Left cardiac atrium (tissue), 4 donors: ENCODE results near the gene QKI. TPM values are rescaled to one million over a fixed set of nuclear protein-coding genes. Genes with fewer than 3 reads are reported as not detected.
"Not testable (repeated sequence)": the region's sequence is repeated elsewhere in the genome, so short reads cannot be mapped to it uniquely, and the experiment has no call there.

Experiments
- ATAC-seq, 2 donors: fragments of 200-7000 bp; cut with Tn5 transposase; one replicate each; pipeline ENCODE4 v1.9.1; 2020; ENCODE audit warnings: mild to moderate bottlenecking in 2 of 2, moderate library complexity in 2 of 2
- DNase-seq: peaks from one replicate; pipeline ENCODE4 v3.0.0-alpha.2; 2020
- intact Hi-C, 2 donors: fragments of 100-400 bp; cut with DNase I; formaldehyde crosslinking; loops; one replicate each; pipeline versions ENCODE4 v1.14.1 to v1.15.1; 2022 to 2023
- total RNA-seq, 2 donors: library from RNA; stranded (reverse); fragmentation: NEBNext Ultra II Directional; extraction: Animal tissue kit (Norgen Biotek cat#: 25700); gene quantifications; one replicate each; pipeline ENCODE4 v1.2.1, GENCODE V29; 2021
- donor health status: DM: no; HTN: yes; CAD: no.
- donor health status: DM: no; HTN: yes; CAD: no; lungs with severe emphysema.
- donor health status: DM: yes; HTN: yes; CAD: no.
- donor health status: Dilated cardiomyopathy.

The QKI gene
- total RNA-seq, 2 donors from 2014 or later, result 317 to 351 TPM

DNA sequence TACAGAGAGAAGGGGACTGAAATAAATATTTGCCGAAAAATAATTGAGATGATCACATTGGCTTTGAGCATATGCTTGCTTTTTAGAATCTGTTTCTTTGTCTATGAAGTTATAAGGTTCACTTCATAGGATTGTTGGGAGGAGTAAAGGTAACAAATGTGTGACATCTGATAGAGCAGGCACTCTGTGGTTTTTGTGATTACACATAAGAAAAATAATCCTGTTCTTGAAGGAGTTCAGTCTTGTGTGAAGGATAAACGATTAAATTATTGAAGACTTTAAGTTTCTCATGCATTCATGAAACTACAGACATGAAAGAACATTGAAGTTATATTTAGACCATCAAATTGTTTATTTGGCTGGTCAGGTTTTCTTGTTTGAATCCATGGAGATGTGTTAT lies 45.0 kb downstream of the QKI start:
- intact Hi-C loops, result no loop called here
- ATAC-seq (no peak), DNase-seq (no peak)

DNA sequence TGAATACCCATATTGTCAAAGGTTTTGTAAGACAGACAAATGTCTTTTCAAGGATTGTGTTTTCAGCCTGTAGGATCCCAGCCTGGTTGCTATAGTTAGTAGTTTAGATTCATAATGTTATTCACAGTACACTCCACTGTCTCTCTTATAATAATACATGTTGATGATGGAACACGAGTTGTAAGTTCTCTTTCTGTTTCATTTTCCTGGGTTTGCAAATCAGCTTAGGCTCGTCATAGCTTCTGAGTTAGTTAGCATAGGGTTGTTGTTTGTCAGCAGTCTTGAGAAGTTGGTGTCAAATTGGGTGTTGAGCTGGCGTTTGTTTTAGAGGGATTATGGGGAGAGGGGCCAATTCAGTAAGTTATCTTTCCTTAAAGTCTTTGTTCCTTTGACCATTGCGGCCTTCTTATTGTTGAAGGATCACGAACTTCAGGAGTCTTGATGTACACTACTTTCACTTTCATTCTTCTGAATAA lies 45.8 kb downstream of the QKI start:
- DNase-seq, result no peak
- intact Hi-C loops, result no loop called here
- peak; percentile 28 to 58 for ATAC-seq

DNA sequence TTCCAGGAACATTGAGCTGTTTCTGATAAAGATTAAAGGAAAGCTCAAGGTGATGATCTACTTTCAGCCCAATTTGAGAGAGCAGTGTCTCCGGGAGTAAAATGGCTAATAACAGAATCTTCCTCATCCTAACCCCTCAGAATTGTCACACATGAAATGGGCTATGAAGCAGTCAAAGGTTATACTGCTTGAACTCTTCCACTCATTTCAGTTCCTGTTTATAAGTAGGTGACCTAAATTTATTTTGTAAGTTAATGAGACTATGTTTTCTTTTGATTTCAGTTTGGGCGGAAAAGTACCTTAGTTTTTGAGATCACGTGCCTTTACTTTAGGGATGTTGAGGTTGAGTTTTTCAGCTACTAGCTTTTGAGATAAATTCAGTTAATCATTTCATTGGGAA lies 47.2 kb downstream of the QKI start:
- ATAC-seq (no peak), DNase-seq (no peak)
- intact Hi-C loops, result no loop called here

DNA sequence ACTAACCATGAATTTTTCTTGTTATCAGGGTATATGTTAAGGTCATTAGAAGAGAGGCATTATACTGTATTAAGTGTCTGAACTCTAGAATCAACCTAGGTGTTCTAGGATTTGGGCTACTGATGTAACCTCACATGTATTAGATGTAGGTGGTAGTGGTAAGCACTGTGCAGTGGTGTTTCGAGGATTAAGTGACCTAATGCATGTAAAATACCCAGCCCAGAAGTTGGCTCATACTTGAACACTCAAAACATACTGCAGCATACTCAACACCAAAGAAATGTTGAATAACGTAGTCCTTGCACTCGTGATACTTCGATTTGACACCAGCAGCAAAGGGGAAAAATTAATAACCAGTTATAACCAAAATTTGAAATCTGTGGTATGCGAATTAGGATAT lies 48.7 kb downstream of the QKI start:
- DNase-seq (no peak), ATAC-seq (no peak)
- intact Hi-C loops, result no loop called here

DNA sequence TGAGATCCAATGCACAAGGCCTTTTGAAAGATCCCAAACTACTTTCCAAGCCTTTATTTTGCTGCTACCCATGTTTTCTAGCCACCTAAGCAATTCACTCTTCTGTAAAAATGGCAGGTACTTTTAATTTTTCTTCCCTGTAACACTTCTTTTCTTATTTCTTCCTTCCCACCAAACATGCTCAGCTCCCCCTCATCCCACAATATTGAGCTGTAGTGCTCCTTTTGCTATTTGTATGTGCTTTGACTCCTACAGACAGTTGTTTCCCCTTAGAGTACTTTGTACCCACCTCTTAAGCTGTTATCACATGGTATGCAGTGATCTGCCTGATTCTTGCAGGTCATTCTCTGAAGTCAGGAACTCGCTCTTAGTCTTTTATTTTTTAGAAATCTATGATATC lies 49.3 kb downstream of the QKI start:
- DNase-seq (no peak), ATAC-seq (no peak)
- intact Hi-C loops, result no loop called here

DNA sequence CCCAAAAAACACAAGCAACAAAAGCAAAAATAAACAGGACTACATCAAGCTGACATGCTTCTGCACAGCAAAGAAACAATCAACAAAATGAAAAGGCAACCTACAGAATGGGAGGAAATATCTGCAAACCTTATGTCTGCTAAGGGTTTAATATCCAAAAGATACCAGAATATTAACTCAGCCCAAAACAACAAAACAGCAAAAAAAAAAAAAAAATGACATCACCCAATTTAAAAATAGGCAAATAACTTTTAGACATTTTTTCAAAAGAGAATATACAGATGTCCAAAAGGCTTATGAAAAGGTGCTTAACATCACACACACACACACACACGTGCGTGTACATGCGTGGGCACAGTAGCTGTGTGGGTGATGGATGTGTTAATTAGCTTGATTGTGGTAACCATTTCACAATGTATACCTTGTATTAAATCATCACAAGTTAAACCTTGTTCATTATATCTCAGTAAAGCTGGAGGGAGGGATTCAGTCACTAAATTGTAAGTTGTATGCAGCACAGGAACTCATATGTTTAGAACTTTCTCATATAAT lies 52.4 kb downstream of the QKI start:
- intact Hi-C loops, result no loop called here
- ATAC-seq, result no peak

DNA sequence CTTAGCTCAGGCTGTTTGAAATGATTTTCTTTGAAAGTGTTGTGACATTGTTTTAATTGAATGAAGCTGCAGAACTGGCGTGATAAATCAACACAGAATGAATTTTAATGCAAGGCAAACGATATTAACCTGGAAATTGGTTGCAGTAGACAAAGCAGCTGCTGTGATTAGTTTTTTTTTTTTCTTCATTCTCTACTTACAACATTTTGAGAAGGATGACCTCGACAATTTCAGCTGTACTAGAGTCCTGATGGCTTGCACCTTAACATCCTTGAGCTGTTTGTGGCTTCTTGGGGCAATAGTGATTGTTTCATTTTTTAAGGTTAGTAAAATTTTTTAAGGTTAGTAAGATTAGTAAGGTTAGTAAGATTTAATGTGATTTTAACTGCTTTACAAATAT lies 54.2 kb downstream of the QKI start:
- intact Hi-C loops, result no loop called here
- no peak for DNase-seq
- no peak for ATAC-seq

More for the DNA sequence above, 52.4 kb downstream of the QKI start:
- no peak for DNase-seq

DNA sequence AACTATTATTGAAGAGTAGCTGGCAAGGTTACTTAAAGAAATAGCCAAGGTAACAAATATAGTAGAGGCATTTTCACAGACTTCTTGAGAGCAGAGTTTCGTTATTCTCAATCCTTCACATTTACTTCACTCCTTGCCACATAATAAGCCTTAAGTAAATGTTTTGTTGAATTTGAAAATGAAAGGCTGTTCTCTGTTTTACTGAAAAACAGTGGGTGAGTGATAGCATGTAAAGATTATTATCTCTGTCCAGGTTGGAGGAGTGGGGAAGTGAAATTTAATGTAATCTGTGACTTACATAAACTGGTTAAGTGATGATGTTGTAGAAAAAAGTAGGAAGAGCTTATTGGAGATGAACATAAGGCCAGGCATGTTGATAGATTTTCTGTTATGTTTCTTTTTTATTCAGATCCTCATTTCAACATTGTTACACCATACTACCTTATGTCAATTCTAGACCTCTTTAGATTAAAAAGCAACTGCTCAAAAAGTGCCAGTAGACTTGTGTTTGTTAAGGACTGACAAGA lies 55.0 kb downstream of the QKI start:
- intact Hi-C loops, result no loop called here
- ATAC-seq (no peak), DNase-seq (no peak)

DNA sequence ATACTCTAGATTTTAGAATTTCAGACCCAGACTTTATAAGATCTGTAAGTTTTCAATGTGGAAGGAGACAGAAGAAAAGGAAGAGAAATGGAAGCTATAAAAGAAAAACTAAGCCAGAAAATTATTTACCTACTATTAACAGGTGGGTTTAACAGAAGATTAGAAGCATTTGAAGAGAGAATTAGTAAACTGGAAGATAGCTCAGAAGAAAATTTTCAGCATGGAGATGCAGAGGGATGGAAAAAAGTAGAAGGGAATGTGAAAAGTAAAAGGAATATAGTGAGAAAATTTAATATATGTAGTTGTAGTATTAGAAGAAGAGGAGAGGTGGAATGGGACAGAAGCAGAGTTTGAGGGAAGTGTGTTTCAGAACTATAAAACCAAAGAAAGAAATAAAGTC lies 56.1 kb downstream of the QKI start:
- intact Hi-C loops, result no loop called here
- ATAC-seq, result no peak
- DNase-seq, result no peak

DNA sequence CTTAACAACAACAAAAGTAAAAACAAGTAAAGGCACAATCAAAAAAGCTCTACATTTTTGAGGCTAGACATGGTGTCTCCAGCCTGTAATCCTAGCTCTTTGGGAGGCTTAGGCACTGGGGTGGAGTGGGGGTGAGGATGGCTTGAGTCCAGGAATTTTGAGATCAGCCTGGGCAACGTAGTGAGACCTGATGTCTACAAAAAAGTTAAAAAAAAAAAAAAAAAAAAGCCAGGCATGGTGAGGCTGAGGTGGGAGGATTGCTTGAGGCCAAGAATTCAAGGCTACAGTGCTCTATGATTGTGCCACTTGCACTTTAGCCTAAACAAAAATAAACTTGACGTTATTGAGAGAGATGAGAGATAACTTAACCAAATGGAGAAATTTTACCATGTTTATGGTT lies 60.1 kb downstream of the QKI start:
- no peak for DNase-seq
- intact Hi-C loops, result no loop called here

DNA sequence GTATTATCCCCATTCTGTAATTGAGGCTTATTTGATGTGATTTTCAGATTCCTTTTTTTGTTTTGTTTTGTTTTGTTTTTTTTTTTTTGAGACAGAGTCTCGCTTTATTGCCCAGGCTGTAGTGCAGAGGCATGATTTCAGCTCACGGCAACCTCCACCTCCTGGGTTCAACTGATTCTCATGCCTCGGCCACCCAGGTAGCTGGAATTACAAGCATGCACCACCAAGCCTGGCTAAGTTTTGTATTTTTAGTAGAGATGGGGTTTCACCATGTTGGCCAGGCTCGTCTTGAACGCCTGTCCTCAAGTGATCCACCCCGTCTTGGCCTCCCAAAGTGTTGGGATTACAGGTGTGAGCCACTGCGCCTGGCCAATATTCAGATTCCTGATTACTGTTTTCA lies 62.4 kb downstream of the QKI start:
- DNase-seq, intact Hi-C loops: not testable (repeated sequence)

More for the DNA sequence above, 60.1 kb downstream of the QKI start:
- ATAC-seq, result no peak

DNA sequence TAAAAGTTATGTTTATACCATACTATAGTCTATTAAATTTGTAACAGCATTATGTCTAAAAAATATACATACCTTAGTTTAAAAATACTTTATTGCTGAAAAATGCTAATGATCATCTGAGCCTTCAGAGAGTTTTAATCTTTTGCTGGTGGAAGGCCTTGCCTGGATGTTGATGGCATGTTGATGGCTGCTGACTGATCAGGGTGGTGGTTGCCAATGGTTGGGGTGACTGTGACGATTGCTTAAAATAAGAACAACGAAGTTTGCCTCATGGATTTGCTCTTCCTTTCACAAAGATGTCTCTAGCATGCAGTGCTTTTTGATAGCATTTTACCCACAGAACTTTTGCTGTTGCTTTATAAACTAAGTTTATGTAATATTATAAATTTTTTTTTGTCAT lies 68.6 kb downstream of the QKI start:
- intact Hi-C loops, result no loop called here
- ATAC-seq (no peak), DNase-seq (no peak)

More for the DNA sequence above, 62.4 kb downstream of the QKI start:
- ATAC-seq, result not testable (repeated sequence)

DNA sequence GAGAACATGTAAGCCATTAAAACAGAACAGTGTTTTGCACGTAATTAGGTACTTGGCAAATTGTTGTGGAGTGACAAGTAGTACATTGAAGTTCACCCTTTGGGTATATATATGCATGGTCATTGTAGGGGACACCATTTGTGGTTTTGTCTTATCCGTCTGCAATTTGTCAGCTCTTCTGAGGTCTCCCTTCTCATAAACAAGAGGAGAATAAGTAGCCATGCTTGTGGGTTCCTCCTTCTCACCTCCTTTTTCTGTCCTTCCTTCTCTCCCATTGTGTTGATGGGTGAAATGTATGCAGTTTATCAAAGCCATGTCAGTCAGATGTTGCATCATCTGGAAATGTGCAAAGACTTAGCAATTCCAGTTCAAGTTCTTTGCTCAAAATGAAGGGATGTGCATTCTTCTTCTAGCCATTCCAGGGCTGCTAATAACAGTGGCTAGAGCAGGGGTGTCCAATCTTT lies 70.9 kb downstream of the QKI start:
- intact Hi-C loops, result no loop called here
- ATAC-seq, result no peak
- DNase-seq, result no peak

DNA sequence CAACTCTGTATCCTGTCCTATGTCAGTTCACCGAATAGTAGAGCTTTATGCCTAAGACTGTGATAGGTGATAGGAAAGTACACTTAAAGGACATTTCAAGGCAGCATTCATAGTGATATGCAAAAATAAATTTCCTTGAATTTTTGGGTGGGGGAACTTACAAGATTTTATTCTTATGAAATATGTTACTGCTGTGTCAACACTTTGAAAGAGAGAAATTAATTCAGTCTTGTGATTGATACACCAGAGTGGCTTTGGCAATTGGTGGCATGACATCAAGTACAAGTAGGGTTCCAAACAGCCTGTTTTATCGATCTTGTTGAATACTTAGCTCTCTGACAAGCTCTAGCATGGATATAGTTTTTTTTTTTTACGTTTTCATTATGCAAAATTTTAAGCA lies 72.3 kb downstream of the QKI start:
- ATAC-seq, result no peak
- intact Hi-C loops, result no loop called here
- DNase-seq, result no peak

DNA sequence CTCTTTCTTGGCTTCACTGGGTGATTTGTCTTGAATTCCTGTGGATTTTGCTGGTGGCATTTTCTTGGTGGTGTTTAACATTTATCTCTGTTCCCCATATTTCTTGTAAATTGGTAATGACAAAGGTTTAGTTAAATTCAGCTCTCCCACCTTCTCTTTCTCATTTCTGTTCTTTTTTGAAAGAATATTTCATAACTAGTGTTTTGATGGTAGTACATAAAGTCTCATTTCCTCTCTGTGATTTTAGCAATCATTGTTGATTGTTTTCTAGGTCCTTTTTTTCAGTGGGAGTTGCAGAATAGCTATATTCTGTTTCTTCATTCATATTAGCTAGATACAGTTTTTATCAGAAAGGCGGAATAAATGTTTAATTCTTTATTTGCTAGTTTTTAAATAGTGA lies 73.1 kb downstream of the QKI start:
- intact Hi-C loops, result no loop called here
- ATAC-seq, result no peak
- no peak for DNase-seq

DNA sequence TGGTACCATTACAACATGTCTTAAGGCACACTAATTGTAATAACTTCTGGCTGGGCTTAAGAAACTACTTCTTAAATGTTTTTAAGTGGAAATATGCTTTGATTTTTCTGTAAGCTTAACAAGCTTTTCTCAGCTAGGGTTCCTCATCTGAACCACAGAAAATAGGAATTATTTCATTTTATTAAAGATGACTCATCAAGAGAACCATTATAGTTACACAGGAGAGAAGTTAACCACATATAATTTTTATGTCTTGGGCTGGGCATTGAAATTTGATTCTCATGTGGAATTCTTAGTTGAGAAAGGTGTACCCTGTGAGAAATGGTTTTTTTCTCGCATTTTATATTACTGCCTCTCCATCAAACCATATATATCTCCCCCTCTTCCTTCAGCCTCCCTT lies 75.1 kb downstream of the QKI start:
- intact Hi-C loops, result no loop called here
- DNase-seq, result no peak
- ATAC-seq, result no peak

DNA sequence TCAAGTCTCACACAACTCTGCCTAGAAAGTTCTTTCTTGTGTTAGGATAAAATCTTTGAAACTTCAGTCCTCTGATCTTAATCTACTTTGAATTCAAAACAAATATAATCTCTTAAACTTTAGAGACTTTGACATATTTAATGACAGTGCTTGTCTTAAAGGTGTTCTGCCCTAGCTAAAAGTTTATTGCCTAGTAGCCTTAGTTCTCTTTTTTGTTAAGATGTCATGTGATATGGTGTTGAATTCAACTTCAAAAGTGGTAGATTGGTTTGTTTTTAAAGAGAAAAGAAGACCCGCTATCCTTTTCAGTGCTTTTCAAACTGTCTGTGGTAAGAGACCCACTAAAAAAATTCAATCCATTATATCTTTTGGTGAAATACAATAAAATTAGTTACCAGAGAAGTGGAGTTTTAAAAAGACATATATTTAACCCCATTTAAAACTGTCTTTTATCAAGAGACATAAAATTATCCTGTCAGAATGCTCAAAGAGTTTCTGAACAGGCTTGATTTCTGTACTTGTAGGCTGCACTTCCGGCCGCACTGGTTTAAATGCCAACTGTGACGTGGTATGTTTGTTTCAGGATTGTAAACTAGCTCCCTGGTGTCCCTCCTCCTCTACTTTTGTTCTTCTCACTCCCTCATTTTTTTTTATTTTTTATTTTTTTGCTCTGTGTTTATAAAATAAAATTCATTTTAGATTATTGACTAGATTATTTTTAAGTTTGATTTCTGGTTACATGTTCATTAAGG lies 76.5 kb downstream of the QKI start:
- DNase-seq (peak; percentile 76), ATAC-seq (peak; percentile 71 to 87)
- intact Hi-C loops, result no loop called here

DNA sequence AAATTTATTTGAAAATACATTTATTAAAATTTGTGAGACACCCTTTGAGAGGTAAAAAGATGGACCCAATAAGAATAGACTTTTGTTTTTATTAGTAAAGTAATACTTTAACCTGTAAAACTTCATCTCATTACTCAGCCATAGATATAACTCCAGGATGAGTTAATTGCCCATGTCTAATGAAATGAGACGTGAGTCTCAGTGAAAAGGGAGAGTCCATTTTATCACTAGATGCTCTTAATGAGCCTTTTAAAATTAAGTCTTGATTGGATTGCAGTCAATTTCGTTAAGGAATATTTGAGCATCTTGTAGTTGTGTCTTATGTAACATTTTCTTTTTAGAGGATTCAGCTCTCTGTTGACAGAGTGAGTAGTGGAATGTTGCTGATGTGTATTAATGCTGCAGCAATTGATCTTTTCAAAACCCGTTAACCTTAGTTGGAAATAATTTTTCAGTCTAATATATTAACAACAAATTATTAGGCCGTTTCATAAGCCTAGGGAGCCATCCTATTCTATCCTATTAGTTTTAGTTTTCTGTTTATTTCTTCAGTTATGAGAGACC lies 77.3 kb downstream of the QKI start:
- ATAC-seq (no peak), DNase-seq (no peak)
- intact Hi-C loops, result no loop called here

DNA sequence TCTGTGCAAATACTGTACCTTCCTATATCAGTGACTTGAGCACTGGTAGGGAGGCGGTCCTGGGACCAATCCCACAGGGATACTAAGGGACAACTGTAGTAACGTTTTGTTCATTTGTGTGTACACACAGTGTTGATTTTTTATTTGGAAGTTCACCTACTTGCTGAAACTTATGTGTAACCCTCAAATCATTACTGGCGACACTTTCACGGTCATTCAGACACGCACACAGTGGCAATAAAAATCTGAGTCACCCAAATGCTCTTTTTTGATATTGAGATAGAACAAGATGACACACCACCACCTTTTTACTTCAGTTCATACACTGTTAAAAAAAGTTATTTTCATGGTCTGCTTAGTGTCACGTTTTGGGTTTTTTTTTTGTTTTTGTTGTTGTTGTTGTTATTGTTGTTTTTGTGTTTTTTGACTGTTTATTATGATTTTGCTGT lies 79.8 kb downstream of the QKI start:
- no peak for ATAC-seq
- intact Hi-C loops, result no loop called here

DNA sequence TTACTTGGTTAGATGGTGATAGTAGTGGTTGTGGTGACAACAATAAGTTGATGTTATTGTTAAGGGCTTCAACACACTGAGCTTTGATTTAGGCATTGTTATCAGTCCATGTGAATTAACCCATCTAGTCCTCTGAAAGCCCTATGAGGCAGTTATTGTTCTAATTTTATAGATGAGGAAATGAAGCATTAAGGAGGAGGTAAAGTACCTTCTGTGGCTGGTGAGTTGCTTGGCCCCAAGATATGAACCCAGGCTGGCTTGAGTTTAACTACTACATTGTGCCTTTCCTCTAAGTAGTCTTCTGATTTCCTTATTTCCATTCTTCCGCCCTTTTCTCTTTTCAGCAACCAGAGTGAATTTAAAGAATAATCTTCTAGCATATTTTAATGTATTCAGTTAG lies 81.7 kb downstream of the QKI start:
- no peak for ATAC-seq
- intact Hi-C loops, result no loop called here
- no peak for DNase-seq

More for the DNA sequence above, 79.8 kb downstream of the QKI start:
- no peak for DNase-seq
